ENCODE results near the gene PARP6.
A peak's percentile ranks its signal among the peaks of the same experiment; 100 is the strongest.

Gene PARP6

GRCh38 chr15:72203507-72203837, 68.9 kb downstream of the PARP6 start:
- no peak for TF ChIP-seq CTCF (IDR thresholded peaks at IDR 0.05; ENCODE audit: low read depth, low read length, missing control alignments)
- H3K4me3 ChIP-seq (ENCODE audit: low read depth, low read length): no peak overlapping the region
- in situ Hi-C loops (cut with HindIII; ENCODE audit: low sequenced_read_pairs): no loop called here
- DNase-seq (ENCODE audit: low read depth): peak; percentile 86

- H3K4me3 ChIP-seq (ENCODE audit: low read depth, low read length): no peak overlapping the region
- in situ Hi-C loops (cut with HindIII; ENCODE audit: low sequenced_read_pairs): no loop called here
- no peak for DNase-seq (ENCODE audit: low read depth)
- no peak for TF ChIP-seq CTCF (IDR thresholded peaks at IDR 0.05; ENCODE audit: low read depth, low read length, missing control alignments)
These were observed 69.4 kb downstream of the PARP6 start for GRCh38 chr15:72202801-72203506.

GRCh38 chr15:72202302-72202701, 70.1 kb downstream of the PARP6 start:
- no peak overlapping the region for H3K4me3 ChIP-seq (ENCODE audit: low read depth, low read length)
- in situ Hi-C loops (cut with HindIII; ENCODE audit: low sequenced_read_pairs): no loop called here
- TF ChIP-seq CTCF (IDR thresholded peaks at IDR 0.05; ENCODE audit: low read depth, low read length, missing control alignments): no peak
- DNase-seq (ENCODE audit: low read depth): no peak

GRCh38 chr15:72201391-72201921, 70.9 kb downstream of the PARP6 start:
- DNase-seq (ENCODE audit: low read depth): no peak
- H3K4me3 ChIP-seq (ENCODE audit: low read depth, low read length): no peak overlapping the region
- in situ Hi-C loops (cut with HindIII; ENCODE audit: low sequenced_read_pairs): no loop called here
- TF ChIP-seq CTCF (IDR thresholded peaks at IDR 0.05; ENCODE audit: low read depth, low read length, missing control alignments): no peak

GRCh38 chr15:72200395-72201237, 71.7 kb downstream of the PARP6 start:
- DNase-seq (ENCODE audit: low read depth): no peak
- TF ChIP-seq CTCF (IDR thresholded peaks at IDR 0.05; ENCODE audit: low read depth, low read length, missing control alignments): no peak
- H3K4me3 ChIP-seq (ENCODE audit: low read depth, low read length): no peak overlapping the region
- in situ Hi-C loops (cut with HindIII; ENCODE audit: low sequenced_read_pairs): no loop called here

- peak; percentile 51 for DNase-seq (ENCODE audit: low read depth)
- in situ Hi-C loops (cut with HindIII; ENCODE audit: low sequenced_read_pairs): no loop called here
- no peak overlapping the region for H3K4me3 ChIP-seq (ENCODE audit: low read depth, low read length)
- TF ChIP-seq CTCF (IDR thresholded peaks at IDR 0.05; ENCODE audit: low read depth, low read length, missing control alignments): peak; percentile 95
These were observed 72.6 kb downstream of the PARP6 start for GRCh38 chr15:72199721-72200212.

Data from astrocyte of the cerebellum (primary cell).